ENCODE data around the gene ZSCAN30. TPM values are rescaled to one million over a fixed set of nuclear protein-coding genes. Genes with fewer than 3 reads are reported as not detected.
A peak's percentile ranks its signal among the peaks of the same experiment; 100 is the strongest.

ZSCAN30 gene
- total RNA-seq = 10 to 100 TPM; 18.1 to 39.2 (median 26.6) TPM
- 10 to 100 TPM in 2 of 3 donors, 1 to 10 TPM in 1; 7.2 to 12.1 (median 11.0) TPM for polyA plus RNA-seq
- long read RNA-seq, donor 1, transcript ZSCAN30-206 (1 exons, 2,028 nt) = major isoform, 8 of 18 reads
- long read RNA-seq, donor 1, partial matches to known transcripts = 10 of 18 reads
- long read RNA-seq, donor 1, other reads (novel, unspliced or antisense) = 0 of 18 reads
- long read RNA-seq, donor 2, transcript ZSCAN30-206 (1 exons, 2,028 nt) = major isoform, 5 of 5 reads
- long read RNA-seq, donor 2, partial matches to known transcripts = 0 of 5 reads
- long read RNA-seq, donor 2, other reads (novel, unspliced or antisense) = 0 of 5 reads

- TF ChIP-seq POLR2AphosphoS5 (IDR thresholded peaks at IDR 0.05) = peak; percentile 94 to 96 (median 95)
- no peak for TF ChIP-seq CTCF (IDR thresholded peaks at IDR 0.05 in 8 of 11, conservative IDR thresholded peaks at IDR 0.05 in 3 of 11)
- peak; percentile 47 to 74 (median 66) for TF ChIP-seq POLR2A (IDR thresholded peaks at IDR 0.05)
- Histone ChIP-seq H3K27me3 (replicated peaks in 1 of 7) (no peaks in the 10 kb centered on the region), H3K4me3 (peak within 1 kb of the TSS; percentile 62 to 74 (median 65)), H3K9me3 (peaks cover 0 to 11% (median 8%) of the 10 kb centered on the region in 8 donors), H3K27ac (peak within 1 kb of the TSS; percentile 83 to 92 (median 86)), H3K4me1 (peaks cover 10 to 58% (median 36%) of the 10 kb centered on the region in 6 donors), H3K36me3 (peaks cover 0 to 35% (median 3%) of the 10 kb centered on the region in 6 donors)
- intact Hi-C loops (cut with DNase I; ENCODE audit: low total_unique reads) = loop anchor here (5.0 kb wide), 1 partner anchor 52 kb away; the partner anchor contains the start of gene ZNF24
- peak; percentile 98 for DNase-seq
- 0 to 1% (median 0%) methylated on average over 24 to 41 of the region's 41 CpGs for WGBS, 5 donors
Observed at GRCh38 chr18:35290094-35290735, at the start of gene ZSCAN30. ZSCAN30 (minus strand) TSS chr18:35290229; CDS start chr18:35264352, 25,877 bp downstream.

- no peak for DNase-seq
- no peak overlapping the region for H3K27ac ChIP-seq
- peaks cover 8 to 68% (median 30%) of the 10 kb centered on the region in 6 donors for H3K4me1 ChIP-seq
- H3K36me3 ChIP-seq = peaks cover 6 to 97% (median 86%) of the 10 kb centered on the region in 6 donors
- no peak overlapping the region for H3K4me3 ChIP-seq
- no peaks in the 10 kb centered on the region for H3K27me3 ChIP-seq (replicated peaks in 1 of 7)
- intact Hi-C loops (cut with DNase I; ENCODE audit: low total_unique reads) = no loop called here
- no peak for TF ChIP-seq POLR2AphosphoS5 (IDR thresholded peaks at IDR 0.05)
- no peak for TF ChIP-seq CTCF (IDR thresholded peaks at IDR 0.05 in 8 of 11, conservative IDR thresholded peaks at IDR 0.05 in 3 of 11)
- no peak for TF ChIP-seq POLR2A (IDR thresholded peaks at IDR 0.05)
- WGBS, 5 donors = 94 to 95% (median 94%) methylated on average over 5 of the region's 5 CpGs
- H3K9me3 ChIP-seq = no peaks in the 10 kb centered on the region
Observed at GRCh38 chr18:35337286-35337685, 47.3 kb upstream of the ZSCAN30 start.

GRCh38 chr18:35335866-35336265, 45.8 kb upstream of the ZSCAN30 start:
- no peak overlapping the region for H3K27ac ChIP-seq
- no peaks in the 10 kb centered on the region for H3K27me3 ChIP-seq (replicated peaks in 1 of 7)
- H3K4me1 ChIP-seq = peaks cover 8 to 54% (median 16%) of the 10 kb centered on the region in 6 donors
- no peak for DNase-seq
- H3K4me3 ChIP-seq = no peak overlapping the region
- TF ChIP-seq POLR2AphosphoS5 (IDR thresholded peaks at IDR 0.05) (no peak), POLR2A (IDR thresholded peaks at IDR 0.05) (no peak), CTCF (IDR thresholded peaks at IDR 0.05 in 8 of 11, conservative IDR thresholded peaks at IDR 0.05 in 3 of 11) (no peak)
- intact Hi-C loops (cut with DNase I; ENCODE audit: low total_unique reads) = no loop called here
- H3K9me3 ChIP-seq = no peaks in the 10 kb centered on the region
- H3K36me3 ChIP-seq = peaks cover 6 to 96% (median 89%) of the 10 kb centered on the region in 6 donors
- 92 to 97% (median 94%) methylated on average over 4 of the region's 4 CpGs for WGBS, 5 donors

- Histone ChIP-seq H3K36me3 (peaks cover 6 to 85% (median 80%) of the 10 kb centered on the region in 6 donors), H3K9me3 (no peaks in the 10 kb centered on the region), H3K27me3 (replicated peaks in 1 of 7) (no peaks in the 10 kb centered on the region), H3K27ac (no peak overlapping the region), H3K4me3 (no peak overlapping the region), H3K4me1 (peaks cover 0 to 43% (median 6%) of the 10 kb centered on the region in 6 donors)
- no peak for DNase-seq
- WGBS, 5 donors = 91 to 95% (median 92%) methylated on average over 3 of the region's 3 CpGs
- TF ChIP-seq POLR2AphosphoS5 (IDR thresholded peaks at IDR 0.05) (no peak), POLR2A (IDR thresholded peaks at IDR 0.05) (no peak), CTCF (IDR thresholded peaks at IDR 0.05 in 8 of 11, conservative IDR thresholded peaks at IDR 0.05 in 3 of 11) (no peak)
- intact Hi-C loops (cut with DNase I; ENCODE audit: low total_unique reads) = no loop called here
Observed at GRCh38 chr18:35334821-35335220, 44.8 kb upstream of the ZSCAN30 start.

Data from spleen (tissue), 13 donors.